SK-N-SH (cell line): ENCODE results near the gene PPP1R12C. TPM values are rescaled to one million over a fixed set of nuclear protein-coding genes. Genes with fewer than 3 reads are reported as not detected.

Experiments
- CTCF ChIA-PET: fragments of 300-600, 350-600 bp; formaldehyde crosslinking; extraction: SDS; loops from one replicate; lab custom pipeline; 2021; lab: Yijun Ruan, JAX
- POLR2A ChIA-PET: fragments of 350-600 bp; sonication (Branson Sonifier 250); formaldehyde crosslinking; extraction: SDS; loops from one replicate; lab custom pipeline; 2020; ENCODE audit warnings: antibody characterized with exemption, inconsistent platforms; lab: Yijun Ruan, JAX
- DNase-seq: peaks from one replicate; pipeline ENCODE4 v3.0.0; 2012
- H2AFZ ChIP-seq: fragments of 200-600 bp; sonication (generic); 2 replicates; pipeline ENCODE4 v1.8.1; 2016; ENCODE audit warnings: antibody characterized with exemption, mild to moderate bottlenecking, low read depth
- H3F3A ChIP-seq: fragments of 200-600 bp; sonication (generic); replicated peaks from 2 replicates; pipeline ENCODE3; 2016; ENCODE audit warnings: antibody characterized with exemption, mild to moderate bottlenecking; ENCODE audit not compliant: insufficient read depth
- H3K27ac ChIP-seq, 2 experiments: fragments of 200-500 bp in 1 of 2; fragments of 200-600 bp in 1 of 2; sonication (Bioruptor generic) in 1 of 2; sonication (generic), shearing (Covaris generic) in 1 of 2; 2 replicates each; pipeline versions ENCODE4 v1.5.1 to v1.6.1; 2014 to 2016; ENCODE audit warnings: low read depth in 2 of 2, inconsistent platforms in 1 of 2, low read length in 1 of 2, mild to moderate bottlenecking in 1 of 2, mixed read lengths in 1 of 2
- H3K27me3 ChIP-seq: fragments of 200-600 bp; sonication (generic), shearing (Covaris generic); 2 replicates; pipeline ENCODE4 v1.6.1; 2016; ENCODE audit warnings: mixed run types; ENCODE audit not compliant: insufficient read depth
- H3K36me3 ChIP-seq, 2 experiments: fragments of 200-500 bp in 1 of 2; fragments of 200-600 bp in 1 of 2; sonication (Bioruptor generic) in 1 of 2; sonication (generic) in 1 of 2; replicated peaks in 1 of 2; 2 replicates each; pipeline versions ENCODE3 to v1.5.1; 2014 to 2016; ENCODE audit warnings: low read length in 1 of 2, mild to moderate bottlenecking in 1 of 2; ENCODE audit not compliant: insufficient read depth in 2 of 2, control insufficient read depth in 1 of 2
- H3K4me1 ChIP-seq, 2 experiments: fragments of 200-500 bp in 1 of 2; fragments of 200-600 bp in 1 of 2; sonication (Bioruptor generic) in 1 of 2; sonication (generic), shearing (Covaris generic) in 1 of 2; 2 replicates each; pipeline versions ENCODE4 v1.5.1 to v1.6.1; 2014 to 2016; ENCODE audit warnings: low read depth in 1 of 2, low read length in 1 of 2, mixed run types in 1 of 2; ENCODE audit not compliant: insufficient read depth in 2 of 2, control insufficient read depth in 1 of 2
- H3K4me2 ChIP-seq: fragments of 200-600 bp; sonication (generic), shearing (Covaris generic); 2 replicates; pipeline ENCODE4 v1.6.1; 2017; ENCODE audit warnings: mixed run types
- H3K4me3 ChIP-seq, 2 experiments: fragments of 200-500 bp in 1 of 2; fragments of 200-600 bp in 1 of 2; sonication (Bioruptor generic) in 1 of 2; sonication (generic), shearing (Covaris generic) in 1 of 2; 2 replicates each; pipeline versions ENCODE4 v1.5.1 to v1.8.1; 2014 to 2016; ENCODE audit warnings: low read depth in 2 of 2, inconsistent platforms in 1 of 2, low read length in 1 of 2, mild to moderate bottlenecking in 1 of 2, mixed read lengths in 1 of 2, moderate library complexity in 1 of 2
- H3K79me2 ChIP-seq: fragments of 200-600 bp; sonication (generic); 2 replicates; pipeline ENCODE4 v1.8.1; 2017; ENCODE audit warnings: mild to moderate bottlenecking; ENCODE audit not compliant: insufficient read depth
- H3K9ac ChIP-seq: fragments of 200-600 bp; sonication (generic); 2 replicates; pipeline ENCODE4 v1.6.1; 2017; ENCODE audit warnings: mixed run types
- H3K9me2 ChIP-seq: fragments of 200-600 bp; sonication (generic); 2 replicates; pipeline ENCODE4 v1.6.1; 2017; ENCODE audit warnings: mixed run types
- H3K9me3 ChIP-seq: fragments of 200-600 bp; sonication (generic); 2 replicates; pipeline ENCODE4 v1.6.1; 2017; ENCODE audit warnings: mixed run types, mild to moderate bottlenecking, moderate library complexity
- H4K20me1 ChIP-seq: fragments of 200-600 bp; sonication (generic); 2 replicates; pipeline ENCODE4 v1.6.1; 2017; ENCODE audit warnings: mild to moderate bottlenecking, mixed run types; ENCODE audit not compliant: insufficient read depth
- CHD2 ChIP-seq: fragments of 150-350 bp; IDR thresholded peaks from 2 replicates; pipeline ENCODE4 v1.6.1; 2018; ENCODE audit warnings: low read length; ENCODE audit not compliant: partially characterized antibody
- FOSL2 ChIP-seq: IDR thresholded peaks from 2 replicates; pipeline ENCODE4 v1.4.0; 2012; ENCODE audit warnings: low read depth, mild to moderate bottlenecking, moderate library complexity, borderline replicate concordance
- FOXM1 ChIP-seq: IDR thresholded peaks from 2 replicates; pipeline ENCODE4 v1.4.0; 2012; ENCODE audit warnings: low read depth, mild to moderate bottlenecking
- GABPA ChIP-seq: IDR thresholded peaks from 2 replicates; pipeline ENCODE4 v1.4.0; 2012; ENCODE audit warnings: low read depth, mild to moderate bottlenecking
- GATA2 ChIP-seq: sonication (generic); formaldehyde crosslinking; IDR thresholded peaks from 2 replicates; pipeline ENCODE4 v1.5.0; 2020; ENCODE audit warnings: mild to moderate bottlenecking, missing genetic modification reagents
- NFIC ChIP-seq: IDR thresholded peaks from 2 replicates; pipeline ENCODE4 v1.4.0; 2012; ENCODE audit warnings: borderline replicate concordance
- POLR2AphosphoS5 ChIP-seq: IDR thresholded peaks from 2 replicates; pipeline ENCODE4 v1.6.1; 2012; ENCODE audit warnings: low read depth, low read length
- RAD21 ChIP-seq: IDR thresholded peaks from 2 replicates; pipeline ENCODE4 v1.6.1; 2012; ENCODE audit warnings: mild to moderate bottlenecking, low read length
- RXRA ChIP-seq: IDR thresholded peaks from 2 replicates; pipeline ENCODE4 v1.4.0; 2012; ENCODE audit warnings: low read depth, mild to moderate bottlenecking, borderline replicate concordance
- SIN3A ChIP-seq: IDR thresholded peaks from 2 replicates; pipeline ENCODE4 v1.6.1; 2012; ENCODE audit warnings: low read depth, mild to moderate bottlenecking, low read length, moderate library complexity, borderline replicate concordance
- TCF12 ChIP-seq: IDR thresholded peaks from 2 replicates; pipeline ENCODE4 v1.4.0; 2012
- WGBS: methylation state at CpG from one replicate; pipeline ENCODE4 v1.1.6; 2017; ENCODE audit warnings: low lambda C conversion rate; 5-methylcytosine and 5-hydroxymethylcytosine counted together
- polyA plus RNA-seq, 3 experiments: library from polyadenylated mRNA; depleted of rRNA; stranded (reverse); fragments of >200 nt; gene quantifications; 2 replicates each; pipeline ENCODE4 v1.2.3, GENCODE V29; 2012
- TF ChIP-seq, protein P1 (sequence below): IDR thresholded peaks from 2 replicates; pipeline ENCODE4 v1.4.0; 2012; ENCODE audit warnings: low read depth
- TF ChIP-seq, protein P2 (sequence below): fragments of 150-350 bp; IDR thresholded peaks from 2 replicates; pipeline ENCODE4 v1.6.1; 2017; ENCODE audit warnings: antibody characterized with exemption, low read length, low read depth, borderline replicate concordance
- TF ChIP-seq, protein P3 (sequence below): IDR thresholded peaks from 2 replicates; pipeline ENCODE4 v1.6.1; 2012; ENCODE audit warnings: mild to moderate bottlenecking, low read depth, low read length, moderate library complexity
- TF ChIP-seq, protein P4 (sequence below): IDR thresholded peaks from 2 replicates; pipeline ENCODE4 v1.4.0; 2012; ENCODE audit warnings: low read depth, borderline replicate concordance

The PPP1R12C gene
- polyA plus RNA-seq, 1 of the 3 experiments (the other 2 are of a cell fraction): 83.9 TPM

DNA sequence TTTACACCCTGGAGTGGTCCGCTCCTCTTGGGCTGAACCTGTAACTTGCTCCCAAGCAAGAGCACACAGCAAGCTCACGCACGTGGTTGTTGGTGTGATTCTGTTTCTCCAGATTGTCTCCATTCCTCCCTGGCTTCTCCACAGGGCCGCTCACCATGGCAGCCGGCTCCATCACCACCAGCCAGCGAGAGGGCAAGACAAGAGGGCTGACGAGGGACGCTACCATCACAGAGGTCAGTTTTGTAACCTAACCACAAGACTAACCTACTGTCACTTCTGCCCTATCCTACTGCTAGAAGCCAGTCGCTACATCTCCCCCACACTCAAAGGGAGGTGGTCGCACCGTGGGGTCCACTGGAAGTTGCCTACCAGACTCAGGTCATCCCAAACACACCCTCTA lies 74.7 kb downstream of the PPP1R12C start:
- ChIA-PET POLR2A (no interaction called here), CTCF (no interaction called here)

More for the DNA sequence above, 74.7 kb downstream of the PPP1R12C start:
- Histone ChIP-seq H3K27me3 (no peaks in the 10 kb centered on the region), H3K4me2 (no peak overlapping the region), H3K79me2 (peaks cover 5% of the 10 kb centered on the region; the same call in 1 of the 2 replicates), H3K4me3 (no peak overlapping the region), H3K4me1 (no peaks in the 10 kb centered on the region), H3K27ac (no peak overlapping the region), H3K9me3 (no peaks in the 10 kb centered on the region), H3K9me2 (no peaks in the 10 kb centered on the region), H3F3A (no peaks in the 10 kb centered on the region), H2AFZ (no peak overlapping the region), H4K20me1 (no peaks in the 10 kb centered on the region), H3K9ac (no peak overlapping the region), H3K36me3 (peaks cover 0 to 28% of the 10 kb centered on the region in 2 experiments)
- TF ChIP-seq, protein P1, sequence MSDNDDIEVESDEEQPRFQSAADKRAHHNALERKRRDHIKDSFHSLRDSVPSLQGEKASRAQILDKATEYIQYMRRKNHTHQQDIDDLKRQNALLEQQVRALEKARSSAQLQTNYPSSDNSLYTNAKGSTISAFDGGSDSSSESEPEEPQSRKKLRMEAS: no peak
- no peak for TF ChIP-seq SIN3A
- TF ChIP-seq POLR2AphosphoS5: no peak
- TF ChIP-seq GATA2 (CRISPR knock-in tag): no peak
- TF ChIP-seq NFIC: no peak
- no peak for TF ChIP-seq FOXM1
- no peak for TF ChIP-seq FOSL2
- no peak for TF ChIP-seq CHD2
- TF ChIP-seq, protein P2, sequence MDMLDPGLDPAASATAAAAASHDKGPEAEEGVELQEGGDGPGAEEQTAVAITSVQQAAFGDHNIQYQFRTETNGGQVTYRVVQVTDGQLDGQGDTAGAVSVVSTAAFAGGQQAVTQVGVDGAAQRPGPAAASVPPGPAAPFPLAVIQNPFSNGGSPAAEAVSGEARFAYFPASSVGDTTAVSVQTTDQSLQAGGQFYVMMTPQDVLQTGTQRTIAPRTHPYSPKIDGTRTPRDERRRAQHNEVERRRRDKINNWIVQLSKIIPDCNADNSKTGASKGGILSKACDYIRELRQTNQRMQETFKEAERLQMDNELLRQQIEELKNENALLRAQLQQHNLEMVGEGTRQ: no peak
- no peak for TF ChIP-seq GABPA
- no peak for TF ChIP-seq RAD21
- TF ChIP-seq TCF12: no peak
- TF ChIP-seq, protein P3, sequence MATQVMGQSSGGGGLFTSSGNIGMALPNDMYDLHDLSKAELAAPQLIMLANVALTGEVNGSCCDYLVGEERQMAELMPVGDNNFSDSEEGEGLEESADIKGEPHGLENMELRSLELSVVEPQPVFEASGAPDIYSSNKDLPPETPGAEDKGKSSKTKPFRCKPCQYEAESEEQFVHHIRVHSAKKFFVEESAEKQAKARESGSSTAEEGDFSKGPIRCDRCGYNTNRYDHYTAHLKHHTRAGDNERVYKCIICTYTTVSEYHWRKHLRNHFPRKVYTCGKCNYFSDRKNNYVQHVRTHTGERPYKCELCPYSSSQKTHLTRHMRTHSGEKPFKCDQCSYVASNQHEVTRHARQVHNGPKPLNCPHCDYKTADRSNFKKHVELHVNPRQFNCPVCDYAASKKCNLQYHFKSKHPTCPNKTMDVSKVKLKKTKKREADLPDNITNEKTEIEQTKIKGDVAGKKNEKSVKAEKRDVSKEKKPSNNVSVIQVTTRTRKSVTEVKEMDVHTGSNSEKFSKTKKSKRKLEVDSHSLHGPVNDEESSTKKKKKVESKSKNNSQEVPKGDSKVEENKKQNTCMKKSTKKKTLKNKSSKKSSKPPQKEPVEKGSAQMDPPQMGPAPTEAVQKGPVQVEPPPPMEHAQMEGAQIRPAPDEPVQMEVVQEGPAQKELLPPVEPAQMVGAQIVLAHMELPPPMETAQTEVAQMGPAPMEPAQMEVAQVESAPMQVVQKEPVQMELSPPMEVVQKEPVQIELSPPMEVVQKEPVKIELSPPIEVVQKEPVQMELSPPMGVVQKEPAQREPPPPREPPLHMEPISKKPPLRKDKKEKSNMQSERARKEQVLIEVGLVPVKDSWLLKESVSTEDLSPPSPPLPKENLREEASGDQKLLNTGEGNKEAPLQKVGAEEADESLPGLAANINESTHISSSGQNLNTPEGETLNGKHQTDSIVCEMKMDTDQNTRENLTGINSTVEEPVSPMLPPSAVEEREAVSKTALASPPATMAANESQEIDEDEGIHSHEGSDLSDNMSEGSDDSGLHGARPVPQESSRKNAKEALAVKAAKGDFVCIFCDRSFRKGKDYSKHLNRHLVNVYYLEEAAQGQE: no peak
- no peak for TF ChIP-seq RXRA
- TF ChIP-seq, protein P4, sequence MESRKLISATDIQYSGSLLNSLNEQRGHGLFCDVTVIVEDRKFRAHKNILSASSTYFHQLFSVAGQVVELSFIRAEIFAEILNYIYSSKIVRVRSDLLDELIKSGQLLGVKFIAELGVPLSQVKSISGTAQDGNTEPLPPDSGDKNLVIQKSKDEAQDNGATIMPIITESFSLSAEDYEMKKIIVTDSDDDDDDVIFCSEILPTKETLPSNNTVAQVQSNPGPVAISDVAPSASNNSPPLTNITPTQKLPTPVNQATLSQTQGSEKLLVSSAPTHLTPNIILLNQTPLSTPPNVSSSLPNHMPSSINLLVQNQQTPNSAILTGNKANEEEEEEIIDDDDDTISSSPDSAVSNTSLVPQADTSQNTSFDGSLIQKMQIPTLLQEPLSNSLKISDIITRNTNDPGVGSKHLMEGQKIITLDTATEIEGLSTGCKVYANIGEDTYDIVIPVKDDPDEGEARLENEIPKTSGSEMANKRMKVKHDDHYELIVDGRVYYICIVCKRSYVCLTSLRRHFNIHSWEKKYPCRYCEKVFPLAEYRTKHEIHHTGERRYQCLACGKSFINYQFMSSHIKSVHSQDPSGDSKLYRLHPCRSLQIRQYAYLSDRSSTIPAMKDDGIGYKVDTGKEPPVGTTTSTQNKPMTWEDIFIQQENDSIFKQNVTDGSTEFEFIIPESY: no peak
- 74% methylated on average over 11 of the region's 11 CpGs for WGBS
- no peak for DNase-seq
